Measurements from ENCODE around the gene POLR2L.

- TF ChIP-seq POLR2A (IDR thresholded peaks at IDR 0.05; ENCODE audit: low read length) (no peak), GATA1 (IDR thresholded peaks at IDR 0.05; ENCODE audit: low read depth, low read length) (no peak)
Observed at GRCh38 chr11:886568-886967, 44.2 kb upstream of the POLR2L start.

Measured in erythroblast (primary cell).